Natural killer cell (primary cell): ENCODE data around the gene PTPN9. TPM values are rescaled to one million over a fixed set of nuclear protein-coding genes. Genes with fewer than 3 reads are reported as not detected.
"Not testable (repeated sequence)": the region's sequence is repeated elsewhere in the genome, so short reads cannot be mapped to it uniquely, and the experiment has no call there.

Source experiments
- ATAC-seq, 3 donors: fragments of 150-1000 bp in 2 of 3; fragments of 200-7000 bp in 1 of 3; cut with Tn5 transposase; 1 replicate in 1 of 3; 2 replicates in 2 of 3; pipeline ENCODE4 v1.10.0; 2021; ENCODE audit warnings: mild to moderate bottlenecking in 2 of 3, moderate library complexity in 2 of 3
- DNase-seq, 2 donors: peaks; one replicate each; pipeline versions ENCODE4 v3.0.0 to v3.0.0-alpha.2; 2013 to 2021; ENCODE audit warnings: mixed read lengths in 1 of 2
- H3K27ac ChIP-seq: one replicate; pipeline ENCODE4 v1.5.1; 2013; ENCODE audit warnings: mild to moderate bottlenecking, low read length
- H3K27me3 ChIP-seq: one replicate; pipeline ENCODE4 v1.6.1; 2013; ENCODE audit warnings: low read length; ENCODE audit not compliant: control insufficient read depth, insufficient read depth
- H3K36me3 ChIP-seq: one replicate; pipeline ENCODE4 v1.6.1; 2013; ENCODE audit warnings: low read length; ENCODE audit not compliant: control insufficient read depth, insufficient read depth
- H3K4me1 ChIP-seq: one replicate; pipeline ENCODE4 v1.6.1; 2013; ENCODE audit warnings: low read length; ENCODE audit not compliant: control insufficient read depth, insufficient read depth
- H3K4me3 ChIP-seq: one replicate; pipeline ENCODE4 v1.5.1; 2013; ENCODE audit warnings: low read length
- H3K9me3 ChIP-seq: one replicate; pipeline ENCODE4 v1.6.1; 2013; ENCODE audit warnings: low read length; ENCODE audit not compliant: control insufficient read depth, insufficient read depth
- H3K27ac Mint-ChIP-seq, 2 donors: one replicate each; pipeline ENCODE4 v1.8.0; 2022; ENCODE audit warnings: mild to moderate bottlenecking in 2 of 2, mixed read lengths in 2 of 2, moderate library complexity in 1 of 2
- H3K27me3 Mint-ChIP-seq, 2 donors: one replicate each; pipeline ENCODE4 v1.8.0; 2022; ENCODE audit warnings: low read depth in 2 of 2, mixed read lengths in 2 of 2
- H3K36me3 Mint-ChIP-seq: one replicate; pipeline ENCODE4 v1.8.0; 2022; ENCODE audit warnings: mixed read lengths
- H3K4me1 Mint-ChIP-seq, 2 donors: one replicate each; pipeline ENCODE4 v1.8.0; 2022; ENCODE audit warnings: mixed read lengths in 2 of 2
- H3K4me3 Mint-ChIP-seq: one replicate; pipeline ENCODE4 v1.8.0; 2022; ENCODE audit warnings: mild to moderate bottlenecking, moderate library complexity, mixed read lengths
- H3K9me3 Mint-ChIP-seq, 2 donors: one replicate each; pipeline ENCODE4 v1.8.0; 2022; ENCODE audit warnings: mixed read lengths in 2 of 2
- WGBS: methylation state at CpG from one replicate; pipeline ENCODE4 v1.1.7; 2013; ENCODE audit warnings: missing lambda C conversion rate; ENCODE audit not compliant: insufficient coverage; 5-methylcytosine and 5-hydroxymethylcytosine counted together
- intact Hi-C: fragments of 100-400 bp; cut with micrococcal nuclease; formaldehyde crosslinking; loops from one replicate; pipeline ENCODE4 v1.14.2; 2022
- total RNA-seq, 4 donors: library from RNA; stranded (reverse); fragments of 120-200 nt in 1 of 4; gene quantifications; one replicate each; pipeline versions ENCODE4 v1.2.3 to v1.2.4, GENCODE V29; 2013 to 2022
- TF ChIP-seq, protein P1 (sequence below): fragments of 200-600 bp; IDR thresholded peaks from one replicate; pipeline ENCODE4 v1.8.0; 2022; ENCODE audit warnings: antibody characterized with exemption

The PTPN9 gene
- total RNA-seq, 3 donors from 2014 or later (not counting 1 experiment from before 2014, with no cell fraction given) = 28.3 to 33.0 (median 28.9) TPM

DNA sequence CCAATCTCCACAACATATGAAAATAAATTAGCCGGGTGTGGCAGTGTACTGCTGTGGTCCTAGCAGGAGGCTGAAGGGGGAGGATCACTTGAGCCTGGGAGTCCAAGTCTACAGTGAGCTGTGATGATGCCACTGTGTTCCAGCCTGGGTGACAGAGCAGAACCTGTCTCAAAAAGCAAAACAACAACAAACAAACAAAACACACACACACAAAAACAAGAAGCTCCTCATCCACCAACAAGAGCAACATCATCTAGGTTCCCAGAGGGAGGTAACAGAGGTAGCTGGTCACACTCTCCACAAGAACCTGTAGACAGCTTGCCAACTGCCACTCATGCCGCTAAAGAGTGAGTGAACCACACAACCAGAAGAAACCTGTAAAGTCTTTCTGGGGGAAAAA lies 34.8 kb downstream of the PTPN9 start:
- no peaks in the 10 kb centered on the region for H3K9me3 ChIP-seq
- H3K9me3 Mint-ChIP-seq = no peaks in the 10 kb centered on the region
- intact Hi-C loops = no loop called here
- WGBS = 93% methylated on average over 2 of the region's 2 CpGs
- H3K27me3 Mint-ChIP-seq = no peaks in the 10 kb centered on the region
- H3K36me3 Mint-ChIP-seq = no peaks in the 10 kb centered on the region
- no peak for DNase-seq
- peaks cover 30 to 36% of the 10 kb centered on the region in 2 donors for H3K4me1 Mint-ChIP-seq
- ATAC-seq = peak in 2 of 3 donors; percentile 24 to 50
- TF ChIP-seq, protein P1, sequence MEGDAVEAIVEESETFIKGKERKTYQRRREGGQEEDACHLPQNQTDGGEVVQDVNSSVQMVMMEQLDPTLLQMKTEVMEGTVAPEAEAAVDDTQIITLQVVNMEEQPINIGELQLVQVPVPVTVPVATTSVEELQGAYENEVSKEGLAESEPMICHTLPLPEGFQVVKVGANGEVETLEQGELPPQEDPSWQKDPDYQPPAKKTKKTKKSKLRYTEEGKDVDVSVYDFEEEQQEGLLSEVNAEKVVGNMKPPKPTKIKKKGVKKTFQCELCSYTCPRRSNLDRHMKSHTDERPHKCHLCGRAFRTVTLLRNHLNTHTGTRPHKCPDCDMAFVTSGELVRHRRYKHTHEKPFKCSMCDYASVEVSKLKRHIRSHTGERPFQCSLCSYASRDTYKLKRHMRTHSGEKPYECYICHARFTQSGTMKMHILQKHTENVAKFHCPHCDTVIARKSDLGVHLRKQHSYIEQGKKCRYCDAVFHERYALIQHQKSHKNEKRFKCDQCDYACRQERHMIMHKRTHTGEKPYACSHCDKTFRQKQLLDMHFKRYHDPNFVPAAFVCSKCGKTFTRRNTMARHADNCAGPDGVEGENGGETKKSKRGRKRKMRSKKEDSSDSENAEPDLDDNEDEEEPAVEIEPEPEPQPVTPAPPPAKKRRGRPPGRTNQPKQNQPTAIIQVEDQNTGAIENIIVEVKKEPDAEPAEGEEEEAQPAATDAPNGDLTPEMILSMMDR = no peak
- no peaks in the 10 kb centered on the region for H3K36me3 ChIP-seq
- H3K27ac ChIP-seq = no peak overlapping the region
- no peak overlapping the region for H3K4me3 Mint-ChIP-seq
- peaks cover 5% of the 10 kb centered on the region for H3K4me1 ChIP-seq
- no peak overlapping the region for H3K4me3 ChIP-seq
- H3K27ac Mint-ChIP-seq = peak overlapping the region; percentile 58 to 83
- H3K27me3 ChIP-seq = no peaks in the 10 kb centered on the region

DNA sequence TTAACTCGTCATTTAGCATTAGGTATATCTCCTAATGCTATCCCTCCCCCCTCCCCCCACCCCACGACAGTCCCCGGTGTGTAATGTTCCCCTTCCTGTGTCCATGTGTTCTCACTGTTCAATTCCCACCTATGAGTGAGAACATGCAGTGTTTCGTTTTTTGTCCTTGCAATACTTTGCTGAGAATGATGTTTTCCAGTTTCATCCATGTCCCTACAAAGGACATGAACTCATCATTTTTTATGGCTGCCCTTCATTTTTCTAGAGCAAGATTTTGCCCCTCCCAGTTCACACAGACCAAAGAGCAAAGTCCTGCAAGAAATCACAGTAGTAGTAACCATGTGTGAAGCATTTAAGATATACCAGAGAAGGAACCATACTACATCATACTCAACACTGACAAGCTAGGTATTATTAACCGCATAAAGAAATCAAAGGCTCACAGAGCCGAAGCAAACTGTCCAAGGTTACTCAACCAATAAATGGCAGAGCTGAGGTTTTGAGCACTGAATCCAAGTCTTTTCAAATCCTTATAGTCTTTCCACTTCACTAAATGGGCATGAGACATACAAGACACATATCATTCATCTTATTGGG lies 36.1 kb downstream of the PTPN9 start:
- H3K4me1 Mint-ChIP-seq = peaks cover 35 to 40% of the 10 kb centered on the region in 2 donors
- 90% methylated on average over 3 of the region's 6 CpGs for WGBS
- ATAC-seq = not testable (repeated sequence)

DNA sequence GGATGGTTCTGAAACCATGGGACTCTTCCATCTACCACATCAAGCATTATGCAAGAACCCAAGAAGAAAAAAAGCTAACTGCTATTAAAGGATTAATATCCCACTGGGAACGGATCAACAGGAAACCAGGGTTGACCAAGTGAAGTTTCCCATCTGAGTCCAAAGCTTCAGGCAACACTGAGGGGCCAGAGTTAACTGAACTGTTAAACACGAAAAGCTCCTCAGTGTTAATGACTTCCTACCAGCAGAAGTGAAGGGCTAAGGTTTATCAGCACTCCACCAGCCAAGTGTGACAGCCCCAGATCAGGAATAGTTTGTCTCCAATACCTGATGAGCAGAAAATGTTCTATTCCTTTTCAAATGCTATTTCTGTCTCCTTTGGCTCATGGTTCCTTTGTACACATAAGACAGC lies 36.7 kb downstream of the PTPN9 start:
- H3K27me3 Mint-ChIP-seq = no peaks in the 10 kb centered on the region
- H3K4me3 Mint-ChIP-seq = no peak overlapping the region
- H3K9me3 ChIP-seq = no peaks in the 10 kb centered on the region
- no peak overlapping the region for H3K27ac ChIP-seq
- ATAC-seq (no peak), DNase-seq (no peak)
- no peaks in the 10 kb centered on the region for H3K9me3 Mint-ChIP-seq
- H3K4me1 Mint-ChIP-seq = peaks cover 36 to 41% of the 10 kb centered on the region in 2 donors
- H3K36me3 Mint-ChIP-seq = no peaks in the 10 kb centered on the region
- 63% methylated on average over 2 of the region's 2 CpGs for WGBS
- intact Hi-C loops = no loop called here
- peak overlapping the region; percentile 50 to 68 for H3K27ac Mint-ChIP-seq
- no peak overlapping the region for H3K4me3 ChIP-seq
- no peaks in the 10 kb centered on the region for H3K27me3 ChIP-seq
- TF ChIP-seq, protein P1 = no peak
- H3K4me1 ChIP-seq = peaks cover 5% of the 10 kb centered on the region
- H3K36me3 ChIP-seq = no peaks in the 10 kb centered on the region

More for the DNA sequence above, 36.1 kb downstream of the PTPN9 start:
- H3K27me3 ChIP-seq, H3K27ac ChIP-seq, intact Hi-C loops, DNase-seq, H3K9me3 ChIP-seq, H3K36me3 ChIP-seq, H3K36me3 Mint-ChIP-seq, H3K9me3 Mint-ChIP-seq, H3K4me3 Mint-ChIP-seq, H3K4me3 ChIP-seq, H3K4me1 ChIP-seq, H3K27me3 Mint-ChIP-seq: not testable (repeated sequence)
- peak overlapping the region in 1 of 2 donors; percentile 58 for H3K27ac Mint-ChIP-seq

DNA sequence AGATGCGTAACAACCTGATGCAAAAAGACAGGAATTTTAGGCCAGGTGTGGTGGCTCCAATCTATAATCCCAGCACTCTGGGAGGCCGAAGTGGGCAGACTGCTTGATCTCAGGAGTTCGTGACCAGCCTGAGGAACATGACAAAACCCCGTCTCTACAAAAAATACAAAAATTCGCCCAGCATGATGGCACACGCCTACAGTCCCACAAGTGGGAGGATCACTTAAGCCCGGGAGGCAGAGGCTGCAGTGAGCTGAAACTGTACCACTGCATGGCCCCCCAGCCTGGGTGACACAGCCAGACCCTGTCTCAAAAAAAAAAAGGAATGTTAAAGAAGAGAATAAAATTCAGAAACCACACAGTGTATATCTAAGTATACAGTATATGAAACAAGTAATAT lies 40.7 kb downstream of the PTPN9 start:
- no peaks in the 10 kb centered on the region for H3K9me3 Mint-ChIP-seq
- ATAC-seq (no peak), DNase-seq (no peak)
- TF ChIP-seq, protein P1 = no peak
- H3K36me3 Mint-ChIP-seq = no peaks in the 10 kb centered on the region
- H3K27ac ChIP-seq = no peak overlapping the region
- peaks cover 28 to 38% of the 10 kb centered on the region in 2 donors for H3K4me1 Mint-ChIP-seq
- H3K36me3 ChIP-seq = no peaks in the 10 kb centered on the region
- H3K4me3 Mint-ChIP-seq = no peak overlapping the region
- intact Hi-C loops = no loop called here
- 94% methylated on average over 7 of the region's 7 CpGs for WGBS
- no peaks in the 10 kb centered on the region for H3K9me3 ChIP-seq
- H3K4me3 ChIP-seq = no peak overlapping the region
- no peaks in the 10 kb centered on the region for H3K27me3 ChIP-seq
- H3K27me3 Mint-ChIP-seq = no peaks in the 10 kb centered on the region
- H3K27ac Mint-ChIP-seq = peak overlapping the region in 1 of 2 donors; percentile 19
- peaks cover 5% of the 10 kb centered on the region for H3K4me1 ChIP-seq
